Stimulated activated memory B cell treated with anti-CD40 and anti-IgM and Interleukin-4, amounts not matched to agents 10 μg/mL and 1 μg/mL and 100 μg/mL, for 72 hours (primary cell): ENCODE data around the gene RREB1.
A peak's percentile ranks its signal among the peaks of the same experiment; 100 is the strongest.

Experiments used
- ATAC-seq: fragments of 150-1000 bp; cut with Tn5 transposase; 2 replicates; pipeline ENCODE4 v1.10.0; 2021
- H3K27ac Mint-ChIP-seq: one replicate; pipeline ENCODE4 v1.8.0; 2022; ENCODE audit warnings: mild to moderate bottlenecking, mixed read lengths
- H3K27me3 Mint-ChIP-seq: one replicate; pipeline ENCODE4 v1.8.0; 2022; ENCODE audit warnings: mixed read lengths
- H3K36me3 Mint-ChIP-seq: one replicate; pipeline ENCODE4 v1.8.0; 2022; ENCODE audit warnings: mixed read lengths
- H3K4me1 Mint-ChIP-seq: one replicate; pipeline ENCODE4 v1.8.0; 2022; ENCODE audit warnings: mixed read lengths
- H3K4me3 Mint-ChIP-seq: one replicate; pipeline ENCODE4 v1.8.0; 2022; ENCODE audit warnings: mild to moderate bottlenecking, moderate library complexity, mixed read lengths
- H3K9me3 Mint-ChIP-seq: one replicate; pipeline ENCODE4 v1.8.0; 2022; ENCODE audit warnings: mixed read lengths

Gene RREB1

DNA sequence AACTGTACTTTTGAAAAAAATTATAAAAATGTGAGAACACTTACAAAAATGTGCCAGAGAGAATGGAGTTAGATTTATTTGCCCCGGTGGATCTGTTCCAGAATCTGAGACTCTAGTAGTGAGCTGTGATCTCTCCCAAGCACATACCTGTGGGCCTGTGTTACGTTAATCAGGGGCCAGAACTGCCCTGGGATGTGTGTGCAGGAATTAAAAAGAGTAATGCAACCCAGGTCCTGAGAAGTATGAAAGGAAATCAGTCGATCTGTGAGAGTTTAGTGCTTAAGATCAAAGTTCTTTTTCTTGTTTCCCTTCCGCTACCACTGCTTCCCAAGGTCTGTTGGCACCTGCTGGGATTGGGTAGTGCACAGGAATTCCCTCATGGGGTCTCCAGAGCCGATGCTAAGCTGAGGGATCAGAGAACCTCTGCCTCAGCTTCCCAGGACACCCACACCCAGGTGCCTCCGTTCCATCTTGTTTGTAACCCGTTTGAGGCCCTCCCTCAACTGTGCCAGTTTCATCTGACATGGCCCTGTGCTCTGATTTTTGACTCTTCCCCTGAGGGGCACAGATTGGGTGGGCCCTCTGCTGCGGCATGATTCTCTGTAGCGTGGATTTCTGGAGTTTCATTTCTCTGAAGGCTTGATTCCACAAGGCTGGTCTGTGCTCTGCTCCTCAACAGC, 87.7 kb downstream of the RREB1 start:
- no peak overlapping the region for H3K4me3 Mint-ChIP-seq

GRCh38 chr6:7196019-7196402, 88.2 kb downstream of the RREB1 start:
- H3K4me3 Mint-ChIP-seq, result no peak overlapping the region
- H3K27me3 Mint-ChIP-seq, result no peaks in the 10 kb centered on the region
- no peak for ATAC-seq
- peak overlapping the region; percentile 67 for H3K27ac Mint-ChIP-seq
- peaks cover 13% of the 10 kb centered on the region for H3K4me1 Mint-ChIP-seq
- H3K9me3 Mint-ChIP-seq, result no peaks in the 10 kb centered on the region
- H3K36me3 Mint-ChIP-seq, result peaks cover 50% of the 10 kb centered on the region

More for the DNA sequence above, 87.7 kb downstream of the RREB1 start:
- Mint-ChIP-seq H3K36me3 (peaks cover 55% of the 10 kb centered on the region), H3K27ac (peak overlapping the region; percentile 67), H3K27me3 (no peaks in the 10 kb centered on the region), H3K9me3 (no peaks in the 10 kb centered on the region), H3K4me1 (peaks cover 13% of the 10 kb centered on the region)
- ATAC-seq, result no peak

GRCh38 chr6:7196685-7197283, 89.0 kb downstream of the RREB1 start:
- H3K36me3 Mint-ChIP-seq, result peaks cover 42% of the 10 kb centered on the region
- no peaks in the 10 kb centered on the region for H3K9me3 Mint-ChIP-seq
- H3K4me1 Mint-ChIP-seq, result peaks cover 19% of the 10 kb centered on the region
- H3K27ac Mint-ChIP-seq, result peak overlapping the region; percentile 27
- ATAC-seq, result no peak
- no peak overlapping the region for H3K4me3 Mint-ChIP-seq
- H3K27me3 Mint-ChIP-seq, result no peaks in the 10 kb centered on the region

DNA sequence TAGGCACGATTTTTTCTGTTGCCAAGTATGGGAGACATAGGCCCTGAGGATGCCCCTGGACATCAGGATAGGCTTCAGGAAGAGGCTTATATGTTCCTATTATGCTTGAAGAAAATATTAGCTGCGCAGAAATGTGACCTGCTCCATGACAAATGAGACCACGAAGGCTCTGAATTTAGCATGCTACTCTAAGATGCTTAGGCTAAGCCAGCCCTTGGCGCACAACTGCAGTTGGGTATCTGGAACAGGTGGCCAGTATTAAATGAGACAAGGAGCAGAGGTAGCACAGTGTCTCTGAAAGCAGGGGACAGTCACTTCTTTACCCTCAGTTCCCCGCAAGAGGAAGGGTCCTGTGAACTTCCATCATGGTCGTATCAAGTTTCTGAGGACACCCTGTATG, 90.0 kb downstream of the RREB1 start:
- H3K27ac Mint-ChIP-seq, result no peak overlapping the region
- H3K27me3 Mint-ChIP-seq, result no peaks in the 10 kb centered on the region
- no peak overlapping the region for H3K4me3 Mint-ChIP-seq
- H3K9me3 Mint-ChIP-seq, result no peaks in the 10 kb centered on the region
- H3K4me1 Mint-ChIP-seq, result peaks cover 28% of the 10 kb centered on the region
- ATAC-seq, result no peak
- H3K36me3 Mint-ChIP-seq, result peaks cover 38% of the 10 kb centered on the region

- Mint-ChIP-seq H3K27me3 (no peaks in the 10 kb centered on the region), H3K36me3 (peaks cover 33% of the 10 kb centered on the region), H3K27ac (peak overlapping the region; percentile 21), H3K4me3 (no peak overlapping the region), H3K4me1 (peaks cover 37% of the 10 kb centered on the region), H3K9me3 (no peaks in the 10 kb centered on the region)
- ATAC-seq, result no peak
These were observed 91.4 kb downstream of the RREB1 start for GRCh38 chr6:7198833-7199800.

DNA sequence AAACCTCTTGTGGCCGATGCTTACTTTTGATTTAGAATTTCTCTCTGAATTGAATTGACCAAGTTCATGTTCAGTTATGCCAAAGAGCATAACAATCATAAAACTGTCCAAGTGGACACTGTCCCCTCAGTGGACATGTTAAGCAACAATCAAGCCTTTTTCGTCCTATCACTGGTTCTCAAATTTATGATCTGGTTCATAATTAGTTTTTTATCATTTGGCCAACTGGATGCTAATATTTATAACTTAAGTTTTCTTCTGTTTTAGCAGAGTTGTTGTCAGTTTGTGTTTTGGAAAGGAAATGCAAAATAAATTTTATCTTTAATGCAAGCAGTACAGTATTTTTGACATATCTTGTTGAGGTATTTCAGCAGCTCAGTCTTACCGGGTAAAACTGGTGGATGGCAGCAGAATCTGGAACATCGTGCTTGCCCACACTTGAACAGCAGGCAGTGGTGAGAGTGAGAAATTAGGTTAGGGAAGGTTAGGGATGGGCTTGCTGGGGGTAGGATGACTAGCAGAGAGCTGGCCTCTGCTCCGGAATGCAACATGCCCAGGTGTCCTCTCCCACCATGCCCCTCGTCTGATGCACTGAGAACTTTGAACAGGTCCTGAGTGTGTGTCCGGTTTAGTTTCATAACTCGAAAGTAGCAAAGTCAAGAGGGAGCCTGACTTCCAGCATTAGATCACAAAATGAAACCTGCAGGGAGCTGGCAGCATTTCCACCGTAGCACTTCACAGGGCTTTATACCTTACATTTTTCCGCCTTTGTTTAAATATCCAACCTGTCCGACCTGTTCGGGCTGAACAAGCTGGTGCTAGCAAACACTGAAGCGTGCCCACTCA, 93.1 kb downstream of the RREB1 start:
- Mint-ChIP-seq H3K36me3 (peaks cover 38% of the 10 kb centered on the region), H3K27ac (no peak overlapping the region)
- ATAC-seq, result no peak

GRCh38 chr6:7201444-7201731, 93.6 kb downstream of the RREB1 start:
- Mint-ChIP-seq H3K27me3 (no peaks in the 10 kb centered on the region), H3K27ac (peak overlapping the region; percentile 81), H3K36me3 (peaks cover 38% of the 10 kb centered on the region), H3K4me3 (no peak overlapping the region), H3K4me1 (peaks cover 43% of the 10 kb centered on the region), H3K9me3 (no peaks in the 10 kb centered on the region)
- no peak for ATAC-seq

More for the DNA sequence above, 93.1 kb downstream of the RREB1 start:
- H3K4me1 Mint-ChIP-seq, result peaks cover 43% of the 10 kb centered on the region
- no peak overlapping the region for H3K4me3 Mint-ChIP-seq
- H3K9me3 Mint-ChIP-seq, result no peaks in the 10 kb centered on the region
- H3K27me3 Mint-ChIP-seq, result no peaks in the 10 kb centered on the region

- Mint-ChIP-seq H3K36me3 (peaks cover 43% of the 10 kb centered on the region), H3K27me3 (no peaks in the 10 kb centered on the region), H3K4me1 (peaks cover 48% of the 10 kb centered on the region), H3K9me3 (no peaks in the 10 kb centered on the region), H3K4me3 (peak overlapping the region; percentile 37), H3K27ac (peak overlapping the region; percentile 81)
- ATAC-seq, result peak; percentile 99
These were observed 94.2 kb downstream of the RREB1 start for GRCh38 chr6:7201732-7202541.

DNA sequence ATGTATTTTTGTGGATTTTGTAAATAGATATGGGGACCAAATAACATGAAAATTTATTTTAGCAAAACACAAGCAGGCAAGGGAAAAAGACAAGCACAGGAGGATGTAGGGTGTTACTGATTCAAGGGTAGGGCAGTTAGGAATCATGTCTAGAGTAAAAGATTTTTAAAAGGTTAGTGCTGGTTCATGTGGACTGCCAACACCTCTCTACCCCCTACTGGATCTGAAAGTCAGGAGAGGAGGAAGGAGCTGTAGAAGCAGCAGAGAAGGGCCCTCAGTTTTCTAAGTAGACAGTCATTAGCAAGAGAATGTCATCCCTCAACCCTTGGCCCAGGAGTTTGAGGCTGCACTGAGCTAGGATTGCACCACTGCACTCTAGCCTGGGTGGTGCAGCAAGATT, 95.2 kb downstream of the RREB1 start:
- H3K9me3 Mint-ChIP-seq, result no peaks in the 10 kb centered on the region
- peaks cover 58% of the 10 kb centered on the region for H3K4me1 Mint-ChIP-seq
- H3K36me3 Mint-ChIP-seq, result peaks cover 36% of the 10 kb centered on the region
- no peak overlapping the region for H3K4me3 Mint-ChIP-seq
- no peak for ATAC-seq
- H3K27me3 Mint-ChIP-seq, result no peaks in the 10 kb centered on the region
- H3K27ac Mint-ChIP-seq, result peak overlapping the region; percentile 81

- Mint-ChIP-seq H3K4me3 (no peak overlapping the region), H3K9me3 (no peaks in the 10 kb centered on the region), H3K36me3 (peaks cover 36% of the 10 kb centered on the region), H3K27ac (no peak overlapping the region), H3K27me3 (no peaks in the 10 kb centered on the region), H3K4me1 (peaks cover 61% of the 10 kb centered on the region)
- ATAC-seq, result no peak
These were observed 96.2 kb downstream of the RREB1 start for GRCh38 chr6:7203939-7204338.

DNA sequence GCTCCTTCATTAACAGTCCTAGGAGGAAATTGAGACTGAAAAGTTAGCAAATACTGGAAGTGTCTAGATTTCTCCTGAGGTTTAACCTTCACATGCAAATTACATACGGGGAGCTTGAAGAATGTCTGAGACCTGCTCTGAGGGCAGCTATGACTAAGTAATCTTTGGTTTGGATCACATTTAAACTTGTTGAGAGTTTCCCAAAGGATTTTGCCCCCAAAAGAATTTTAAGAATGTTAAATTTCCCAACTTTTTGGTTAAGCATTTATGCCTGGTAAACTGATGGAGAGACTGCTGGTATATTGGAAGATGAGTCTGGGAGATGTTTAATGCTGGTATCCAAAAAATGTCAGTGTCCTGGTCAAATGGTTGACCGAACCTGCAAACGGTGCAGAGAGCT, 97.0 kb downstream of the RREB1 start:
- no peak for ATAC-seq
- Mint-ChIP-seq H3K27me3 (no peaks in the 10 kb centered on the region), H3K4me1 (peaks cover 54% of the 10 kb centered on the region), H3K4me3 (no peak overlapping the region), H3K36me3 (peaks cover 30% of the 10 kb centered on the region), H3K27ac (peak overlapping the region; percentile 17), H3K9me3 (no peaks in the 10 kb centered on the region)

- H3K4me1 Mint-ChIP-seq, result peaks cover 39% of the 10 kb centered on the region
- H3K36me3 Mint-ChIP-seq, result peaks cover 36% of the 10 kb centered on the region
- H3K4me3 Mint-ChIP-seq, result no peak overlapping the region
- H3K27ac Mint-ChIP-seq, result no peak overlapping the region
- no peak for ATAC-seq
- H3K9me3 Mint-ChIP-seq, result no peaks in the 10 kb centered on the region
- no peaks in the 10 kb centered on the region for H3K27me3 Mint-ChIP-seq
These were observed 100.0 kb downstream of the RREB1 start for GRCh38 chr6:7207720-7208119.

DNA sequence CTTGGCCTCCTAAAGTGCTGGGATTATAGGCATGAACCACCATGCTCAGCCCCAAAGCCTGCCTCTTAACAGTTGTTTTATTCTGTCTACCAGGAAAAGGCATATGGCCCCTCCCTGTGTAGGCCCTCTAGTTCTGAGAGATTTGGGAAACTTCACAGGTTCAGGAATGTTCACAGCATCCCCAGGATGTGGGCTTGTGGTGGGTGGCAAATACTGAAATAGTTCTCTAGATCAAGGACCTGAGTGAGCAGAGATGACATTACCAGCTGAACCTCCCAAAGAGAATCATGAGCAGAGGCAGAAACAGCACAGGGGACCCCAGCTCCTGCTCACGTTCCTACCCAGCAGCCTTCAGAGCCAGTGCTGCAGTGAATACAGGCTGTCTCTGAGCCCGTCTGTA, 105.7 kb downstream of the RREB1 start:
- no peaks in the 10 kb centered on the region for H3K4me1 Mint-ChIP-seq
- no peaks in the 10 kb centered on the region for H3K27me3 Mint-ChIP-seq
- no peak for ATAC-seq
- H3K27ac Mint-ChIP-seq, result no peak overlapping the region
- no peaks in the 10 kb centered on the region for H3K9me3 Mint-ChIP-seq
- H3K36me3 Mint-ChIP-seq, result peaks cover 54% of the 10 kb centered on the region
- H3K4me3 Mint-ChIP-seq, result no peak overlapping the region

DNA sequence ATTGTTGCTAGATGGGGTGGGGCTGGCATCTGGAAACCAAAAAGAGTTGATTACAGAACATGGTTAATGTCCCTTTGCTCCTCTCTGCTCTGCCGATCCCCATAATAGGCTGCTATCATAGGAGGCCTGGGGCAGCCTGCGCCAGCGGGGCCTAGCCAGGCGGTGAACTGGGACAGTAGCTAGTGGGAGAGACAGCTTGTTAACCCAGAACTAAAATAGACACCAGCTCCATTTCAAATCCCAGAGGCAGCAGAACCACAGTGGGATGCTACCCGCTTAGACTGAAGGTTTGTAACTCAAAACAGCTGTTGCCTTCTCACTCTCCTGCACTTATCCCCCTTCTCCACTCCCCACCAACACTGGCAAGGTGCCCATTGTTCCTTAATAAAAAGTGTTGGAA, 106.7 kb downstream of the RREB1 start:
- Mint-ChIP-seq H3K9me3 (no peaks in the 10 kb centered on the region), H3K4me3 (no peak overlapping the region), H3K4me1 (no peaks in the 10 kb centered on the region), H3K27ac (no peak overlapping the region), H3K36me3 (peaks cover 57% of the 10 kb centered on the region), H3K27me3 (no peaks in the 10 kb centered on the region)
- no peak for ATAC-seq
